ENCODE results near the gene DGAT2. TPM values are rescaled to one million over a fixed set of nuclear protein-coding genes. Genes with fewer than 3 reads are reported as not detected.

The DGAT2 gene
- total RNA-seq, 6 donors from 2014 or later: 2.1 to 17.3 (median 10.4) TPM

DNA sequence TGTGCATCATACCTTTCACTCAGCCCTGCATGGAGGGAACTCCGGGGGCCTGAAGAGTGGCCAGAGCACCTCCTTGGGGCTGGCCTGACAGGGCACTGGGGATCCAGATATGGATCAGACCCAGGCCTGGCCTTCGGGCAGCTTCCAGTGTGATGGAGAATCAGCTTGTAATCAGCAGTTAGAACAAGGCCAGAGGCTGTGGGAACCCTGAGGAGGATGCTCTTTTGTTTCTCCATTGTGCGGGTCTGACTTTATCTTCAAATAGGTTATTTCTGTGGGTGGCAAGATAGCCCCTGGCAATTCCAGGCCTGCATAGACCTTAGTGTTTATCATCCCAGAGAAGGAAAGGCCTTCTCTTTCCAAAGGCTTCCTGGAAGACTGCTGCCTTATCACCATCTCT is 12.3 kb downstream of the DGAT2 start:
- DNase-seq (no peak), ATAC-seq (ENCODE audit: low FRiP score in 2 of 2) (no peak)
- Histone ChIP-seq H3K27ac (no peak overlapping the region), H3K27me3 (no peaks in the 10 kb centered on the region), H3K9me3 (no peaks in the 10 kb centered on the region), H3K4me3 (no peak overlapping the region), H3K4me1 (peaks cover 0 to 5% (median 1%) of the 10 kb centered on the region in 4 donors), H3K36me3 (no peaks in the 10 kb centered on the region)
- TF ChIP-seq POLR2AphosphoS5 (IDR thresholded peaks at IDR 0.05) (no peak), EP300 (IDR thresholded peaks at IDR 0.05) (no peak), POLR2A (IDR thresholded peaks at IDR 0.05) (no peak)
- TF ChIP-seq, protein P1, sequence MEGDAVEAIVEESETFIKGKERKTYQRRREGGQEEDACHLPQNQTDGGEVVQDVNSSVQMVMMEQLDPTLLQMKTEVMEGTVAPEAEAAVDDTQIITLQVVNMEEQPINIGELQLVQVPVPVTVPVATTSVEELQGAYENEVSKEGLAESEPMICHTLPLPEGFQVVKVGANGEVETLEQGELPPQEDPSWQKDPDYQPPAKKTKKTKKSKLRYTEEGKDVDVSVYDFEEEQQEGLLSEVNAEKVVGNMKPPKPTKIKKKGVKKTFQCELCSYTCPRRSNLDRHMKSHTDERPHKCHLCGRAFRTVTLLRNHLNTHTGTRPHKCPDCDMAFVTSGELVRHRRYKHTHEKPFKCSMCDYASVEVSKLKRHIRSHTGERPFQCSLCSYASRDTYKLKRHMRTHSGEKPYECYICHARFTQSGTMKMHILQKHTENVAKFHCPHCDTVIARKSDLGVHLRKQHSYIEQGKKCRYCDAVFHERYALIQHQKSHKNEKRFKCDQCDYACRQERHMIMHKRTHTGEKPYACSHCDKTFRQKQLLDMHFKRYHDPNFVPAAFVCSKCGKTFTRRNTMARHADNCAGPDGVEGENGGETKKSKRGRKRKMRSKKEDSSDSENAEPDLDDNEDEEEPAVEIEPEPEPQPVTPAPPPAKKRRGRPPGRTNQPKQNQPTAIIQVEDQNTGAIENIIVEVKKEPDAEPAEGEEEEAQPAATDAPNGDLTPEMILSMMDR (IDR thresholded peaks at IDR 0.05): no peak
- 93 to 97% methylated on average over 3 of the region's 3 CpGs for WGBS, 2 donors

DNA sequence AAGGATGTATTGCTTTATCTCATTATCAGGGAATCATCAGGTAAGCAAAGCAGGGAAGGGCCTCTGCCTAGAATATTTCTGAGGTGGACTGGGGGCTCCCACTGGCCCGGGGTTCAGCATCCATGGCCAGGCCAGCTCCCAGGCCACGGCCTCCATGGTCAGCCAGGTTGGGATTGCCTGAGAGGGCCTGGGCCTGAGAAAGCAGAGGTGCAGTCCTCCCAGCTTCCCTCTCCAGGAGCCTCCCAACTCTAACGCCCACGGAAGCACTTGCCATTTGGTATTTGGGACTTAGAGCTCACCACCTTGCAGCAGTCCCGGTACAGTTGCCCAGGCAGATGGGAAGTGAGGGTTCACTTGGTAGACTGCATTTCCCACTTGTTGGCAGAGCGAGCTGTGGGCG is 12.7 kb downstream of the DGAT2 start:
- H3K4me1 ChIP-seq: peaks cover 0 to 5% (median 1%) of the 10 kb centered on the region in 4 donors
- no peak overlapping the region for H3K4me3 ChIP-seq
- no peak for ATAC-seq (ENCODE audit: low FRiP score in 2 of 2)
- no peaks in the 10 kb centered on the region for H3K36me3 ChIP-seq
- TF ChIP-seq, protein P1 (IDR thresholded peaks at IDR 0.05): no peak
- TF ChIP-seq POLR2A (IDR thresholded peaks at IDR 0.05): no peak
- no peak for TF ChIP-seq POLR2AphosphoS5 (IDR thresholded peaks at IDR 0.05)
- no peak for TF ChIP-seq EP300 (IDR thresholded peaks at IDR 0.05)
- 94 to 96% methylated on average over 3 to 6 of the region's 7 CpGs for WGBS, 2 donors
- H3K27me3 ChIP-seq: no peaks in the 10 kb centered on the region
- H3K27ac ChIP-seq: no peak overlapping the region
- H3K9me3 ChIP-seq: no peaks in the 10 kb centered on the region
- no peak for DNase-seq

DNA sequence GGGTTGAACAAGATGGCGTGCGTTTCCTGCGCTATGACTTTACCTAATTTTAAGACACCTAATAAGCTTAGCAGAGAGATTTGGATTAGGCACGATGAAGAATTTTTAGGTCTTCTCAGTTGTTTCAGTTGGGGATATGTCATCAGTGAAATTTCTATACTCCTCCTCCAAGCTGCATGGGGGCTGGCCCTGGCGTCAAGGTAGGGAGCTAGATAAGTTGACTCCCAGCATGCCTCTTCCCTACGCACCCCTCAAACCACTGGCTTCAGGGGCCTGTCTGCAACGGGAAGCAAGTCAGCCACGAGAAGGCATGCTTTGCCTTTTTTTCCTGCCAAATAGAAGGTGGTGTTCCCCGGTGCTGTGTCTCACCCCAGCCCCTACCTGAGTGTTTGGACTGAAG is 13.3 kb downstream of the DGAT2 start:
- H3K4me1 ChIP-seq: peaks cover 0 to 5% (median 1%) of the 10 kb centered on the region in 4 donors
- no peak overlapping the region for H3K27ac ChIP-seq
- no peaks in the 10 kb centered on the region for H3K9me3 ChIP-seq
- DNase-seq (no peak), ATAC-seq (ENCODE audit: low FRiP score in 2 of 2) (no peak)
- H3K4me3 ChIP-seq: no peak overlapping the region
- TF ChIP-seq POLR2AphosphoS5 (IDR thresholded peaks at IDR 0.05): no peak
- TF ChIP-seq, protein P1 (IDR thresholded peaks at IDR 0.05): no peak
- no peak for TF ChIP-seq POLR2A (IDR thresholded peaks at IDR 0.05)
- no peak for TF ChIP-seq EP300 (IDR thresholded peaks at IDR 0.05)
- 90 to 93% methylated on average over 7 to 9 of the region's 9 CpGs for WGBS, 2 donors
- no peaks in the 10 kb centered on the region for H3K27me3 ChIP-seq
- H3K36me3 ChIP-seq: no peaks in the 10 kb centered on the region

DNA sequence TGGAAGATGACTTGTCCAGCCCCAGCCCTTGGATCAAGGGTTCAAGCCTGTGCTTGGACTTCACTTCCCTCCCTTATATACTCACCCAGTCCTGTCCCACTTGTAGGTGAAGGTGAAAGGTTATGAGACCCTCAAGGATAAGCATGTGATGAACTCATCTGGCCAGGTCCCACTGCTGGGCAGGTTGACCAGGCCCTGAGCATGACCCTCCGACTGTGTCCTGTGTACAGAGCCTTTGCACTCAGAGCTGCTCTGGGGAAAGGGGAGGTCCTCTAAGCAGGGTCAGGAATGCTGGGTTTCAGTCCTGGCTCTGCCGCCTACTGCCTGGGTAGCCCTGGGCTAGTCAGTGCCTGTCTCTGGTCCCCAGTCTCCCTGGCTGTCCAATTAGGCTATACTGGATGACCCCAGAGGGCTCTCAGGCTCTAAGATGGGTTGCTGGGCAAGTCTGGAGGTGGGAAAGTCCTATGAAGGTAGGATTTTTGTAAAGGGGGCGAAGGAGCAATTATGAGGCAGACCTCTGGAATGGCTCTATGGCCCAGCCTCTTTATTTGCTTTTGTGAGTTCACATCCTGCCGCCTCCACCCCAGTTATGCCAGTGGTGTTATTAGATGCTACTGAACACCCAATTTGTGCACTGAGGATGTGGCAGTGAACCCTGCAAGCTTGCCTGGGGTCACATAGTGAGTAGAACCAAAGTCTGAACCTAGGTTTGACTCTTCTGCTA is 14.1 kb downstream of the DGAT2 start:
- H3K27me3 ChIP-seq: no peaks in the 10 kb centered on the region
- H3K9me3 ChIP-seq: no peaks in the 10 kb centered on the region
- no peak for DNase-seq
- 79 to 93% methylated on average over 3 of the region's 4 CpGs for WGBS, 2 donors
- peaks cover 0 to 3% (median 0%) of the 10 kb centered on the region in 4 donors for H3K4me1 ChIP-seq
- no peaks in the 10 kb centered on the region for H3K36me3 ChIP-seq
- no peak overlapping the region for H3K27ac ChIP-seq
- TF ChIP-seq POLR2A (IDR thresholded peaks at IDR 0.05) (no peak), EP300 (IDR thresholded peaks at IDR 0.05) (no peak), POLR2AphosphoS5 (IDR thresholded peaks at IDR 0.05) (no peak)
- TF ChIP-seq, protein P1 (IDR thresholded peaks at IDR 0.05): no peak
- H3K4me3 ChIP-seq: no peak overlapping the region
- no peak for ATAC-seq (ENCODE audit: low FRiP score in 2 of 2)

All from upper lobe of left lung (tissue), 6 donors.